Fibroblast of villous mesenchyme (primary cell): ENCODE data around the gene CPN2. TPM values are rescaled to one million over a fixed set of nuclear protein-coding genes. Genes with fewer than 3 reads are reported as not detected.

Experiments
- DNase-seq: peaks from one replicate; pipeline ENCODE4 v3.0.0-alpha.2; 2010; ENCODE audit warnings: low read depth
- H3K4me3 ChIP-seq: 2 replicates; pipeline ENCODE4 v1.5.1; 2011; ENCODE audit warnings: low read depth, mild to moderate bottlenecking, low read length
- CTCF ChIP-seq: IDR thresholded peaks from 2 replicates; pipeline ENCODE4 v1.5.1; 2012; ENCODE audit warnings: low read depth, mild to moderate bottlenecking, low read length; ENCODE audit not compliant: insufficient read depth
- total RNA-seq: library from RNA; depleted of rRNA; stranded (reverse); fragments of >200 nt; gene quantifications from 2 replicates; pipeline ENCODE4 v1.2.3, GENCODE V29; 2012

CPN2 gene
- total RNA-seq, 1 donor: not detected

DNA sequence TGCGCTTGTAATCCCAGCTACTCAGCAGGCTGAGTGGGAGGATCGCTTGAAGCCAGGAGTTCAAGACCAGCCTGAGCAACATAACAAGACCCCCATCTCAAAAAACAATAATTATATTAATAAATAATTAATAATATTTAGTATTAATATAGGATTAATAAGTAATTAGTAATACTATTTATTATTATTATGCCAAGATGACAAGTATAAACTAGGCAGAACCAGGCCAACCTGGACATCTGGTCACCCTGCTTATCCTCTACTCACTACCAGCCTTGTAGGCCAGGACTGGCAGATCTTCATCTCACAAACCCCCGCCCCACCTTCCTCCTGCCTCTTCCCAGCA is 429 bp downstream of the CPN2 start:
- no peak for DNase-seq
- TF ChIP-seq CTCF: no peak
- H3K4me3 ChIP-seq: no peak overlapping the region

DNA sequence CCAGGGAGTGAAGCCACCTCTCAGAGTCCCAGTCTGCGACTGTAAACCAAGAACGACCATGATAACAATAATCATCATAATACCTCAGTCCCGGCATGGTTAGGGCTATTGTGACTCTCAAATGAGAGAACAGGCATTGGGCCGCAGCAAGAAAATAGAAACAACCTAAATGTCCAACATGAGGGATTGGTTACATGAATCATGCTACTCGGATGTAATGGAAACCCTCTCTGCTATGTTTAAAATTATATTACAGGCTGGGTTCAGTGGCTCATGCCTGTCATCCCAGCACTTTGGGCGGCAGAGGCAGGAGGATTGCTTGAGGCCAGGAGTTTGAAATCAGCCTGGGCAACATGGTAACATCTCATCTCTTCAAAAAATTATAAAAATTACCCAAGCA is 2.8 kb downstream of the CPN2 start:
- TF ChIP-seq CTCF: no peak
- no peak for DNase-seq
- no peak overlapping the region for H3K4me3 ChIP-seq

DNA sequence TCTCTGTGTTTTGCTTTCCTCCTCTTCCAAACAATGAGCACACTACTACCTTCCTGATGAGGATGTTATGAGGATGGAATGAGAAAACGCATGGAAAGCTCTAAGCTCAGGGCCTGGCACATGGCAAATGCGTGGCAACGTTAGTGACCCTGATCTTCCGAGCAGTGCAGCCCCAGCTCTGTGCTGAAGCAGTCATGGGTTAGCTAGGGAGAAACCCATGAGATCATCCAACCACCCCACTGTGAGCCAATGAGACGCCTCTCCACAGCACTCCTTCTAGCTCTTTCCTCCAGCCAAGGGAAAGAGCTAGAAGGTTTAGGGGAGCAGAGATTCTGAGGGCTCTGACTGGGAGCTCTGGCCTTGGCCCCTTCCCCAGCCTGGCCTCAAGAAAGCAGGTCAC is 4.5 kb downstream of the CPN2 start:
- H3K4me3 ChIP-seq: no peak overlapping the region
- TF ChIP-seq CTCF: no peak
- DNase-seq: no peak

DNA sequence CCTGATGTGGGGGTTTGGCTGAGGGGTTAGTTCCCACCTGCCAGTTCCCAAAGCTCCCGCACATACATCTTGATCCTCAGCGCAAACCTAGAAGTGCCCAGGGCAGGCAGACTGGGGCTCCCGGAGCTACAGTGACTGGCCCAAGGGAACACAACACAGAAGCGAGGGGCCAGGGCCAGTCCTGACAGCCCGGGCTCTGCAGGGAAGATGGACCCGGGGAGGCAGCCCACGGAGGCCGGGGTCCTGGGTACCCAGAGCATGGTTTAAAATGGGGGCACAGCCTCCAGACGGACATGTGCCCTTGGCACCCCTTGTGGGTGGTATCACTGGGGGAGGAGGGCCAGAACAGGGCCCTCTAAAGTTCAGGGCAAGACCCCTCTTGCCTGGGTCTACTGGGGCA is 5.1 kb downstream of the CPN2 start:
- H3K4me3 ChIP-seq: no peak overlapping the region
- TF ChIP-seq CTCF: no peak
- DNase-seq: no peak

DNA sequence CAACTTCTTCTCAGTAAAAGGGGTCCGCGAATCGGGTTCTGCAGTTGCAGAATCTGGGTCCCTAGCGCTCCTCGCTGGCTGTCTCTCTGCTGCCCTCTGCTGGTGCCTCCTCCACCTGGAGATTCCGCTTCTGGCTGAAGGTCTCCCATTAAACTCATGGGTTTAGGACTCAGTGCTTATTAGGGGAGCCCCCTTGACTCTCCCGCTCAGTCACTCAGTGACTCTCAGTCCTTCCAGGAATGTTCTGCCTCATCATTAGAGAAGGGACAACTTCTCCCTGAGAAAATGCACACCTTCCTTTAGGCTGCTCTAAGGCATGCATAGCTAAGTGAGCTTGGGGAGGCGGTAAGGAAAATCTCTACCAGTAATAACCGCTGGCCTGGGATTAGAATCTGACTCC is 7.1 kb downstream of the CPN2 start:
- DNase-seq: peak; percentile 68
- peak; percentile 97 for TF ChIP-seq CTCF
- no peak overlapping the region for H3K4me3 ChIP-seq

- DNase-seq: no peak
- TF ChIP-seq CTCF: no peak
- H3K4me3 ChIP-seq: no peak overlapping the region
Measured at GRCh38 chr3:194343561-194343893, 7.6 kb downstream of the CPN2 start.

DNA sequence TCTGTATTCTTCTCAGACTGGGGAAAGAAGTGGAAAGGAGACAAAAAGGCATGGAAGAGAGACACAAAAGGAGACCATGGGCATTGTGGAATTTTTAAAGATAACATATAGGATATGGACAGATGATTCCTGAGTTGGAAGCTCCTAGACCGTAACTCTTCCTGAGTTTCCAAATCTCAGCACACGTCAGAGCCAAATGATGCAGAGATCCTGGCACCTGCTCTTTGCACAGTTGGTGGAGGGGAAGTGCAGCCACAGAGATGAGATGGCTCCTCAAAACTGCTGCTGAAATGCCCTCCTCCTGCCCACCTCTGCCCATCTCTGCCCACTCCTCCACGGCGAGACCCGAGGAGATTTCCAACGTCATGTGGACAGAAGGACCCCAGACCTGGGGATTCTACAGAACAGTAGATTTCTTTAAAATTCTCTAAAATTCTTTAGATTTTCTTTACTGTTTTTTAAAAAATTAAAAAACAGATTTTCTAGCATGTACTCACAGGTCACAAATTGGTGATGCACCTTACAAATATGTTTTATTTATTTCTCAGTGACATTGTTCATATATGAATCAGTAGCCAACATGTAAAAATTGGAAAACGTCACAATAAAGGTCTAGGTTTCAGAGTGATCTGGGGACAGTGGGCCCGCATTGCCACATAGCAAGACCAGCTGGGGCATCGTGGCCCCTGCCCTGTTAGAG is 8.1 kb downstream of the CPN2 start:
- no peak for DNase-seq
- no peak overlapping the region for H3K4me3 ChIP-seq
- no peak for TF ChIP-seq CTCF
